GM20431 (cell line): ENCODE data around the gene CTIF.

ENCODE experiments used
- in situ Hi-C: fragments of 300-500 bp; cut with MseI, MboI; formaldehyde crosslinking; loops from one replicate; pipeline ENCODE4 v1.15.0; 2020; ENCODE audit warnings: low sequenced_read_pairs; ENCODE audit not compliant: unreplicated experiment

Gene CTIF

GRCh38 chr18:48732767-48733424, 194.1 kb downstream of the CTIF start:
- in situ Hi-C loops, result no loop called here

- in situ Hi-C loops, result no loop called here
Measured at GRCh38 chr18:48733643-48734253, 194.9 kb downstream of the CTIF start.

- in situ Hi-C loops, result no loop called here
Measured at GRCh38 chr18:48734460-48734859, 195.6 kb downstream of the CTIF start.

GRCh38 chr18:48735080-48735676, 196.3 kb downstream of the CTIF start:
- in situ Hi-C loops, result no loop called here

GRCh38 chr18:48735681-48736255, 196.9 kb downstream of the CTIF start:
- in situ Hi-C loops, result no loop called here

- in situ Hi-C loops, result no loop called here
Measured at GRCh38 chr18:48736321-48737260, 197.8 kb downstream of the CTIF start.

GRCh38 chr18:48739266-48740067, 200.6 kb downstream of the CTIF start:
- in situ Hi-C loops, result no loop called here

GRCh38 chr18:48740068-48740440, 201.2 kb downstream of the CTIF start:
- in situ Hi-C loops, result no loop called here

GRCh38 chr18:48740851-48741485, 202.1 kb downstream of the CTIF start:
- in situ Hi-C loops, result no loop called here

GRCh38 chr18:48741866-48742265, 203.0 kb downstream of the CTIF start:
- in situ Hi-C loops, result no loop called here

GRCh38 chr18:48742304-48742703, 203.5 kb downstream of the CTIF start:
- in situ Hi-C loops, result no loop called here

GRCh38 chr18:48742706-48743475, 204.1 kb downstream of the CTIF start:
- in situ Hi-C loops, result no loop called here

GRCh38 chr18:48743886-48744285, 205.1 kb downstream of the CTIF start:
- in situ Hi-C loops, result no loop called here

- in situ Hi-C loops, result no loop called here
Measured at GRCh38 chr18:48745293-48745692, 206.5 kb downstream of the CTIF start.

- in situ Hi-C loops, result no loop called here
Measured at GRCh38 chr18:48749768-48750167, 210.9 kb downstream of the CTIF start.

GRCh38 chr18:48750485-48751175, 211.8 kb downstream of the CTIF start:
- in situ Hi-C loops, result no loop called here

- in situ Hi-C loops, result no loop called here
Measured at GRCh38 chr18:48751727-48752468, 213.1 kb downstream of the CTIF start.
